HFFc6 (cell line): ENCODE measurements around the gene UQCRH. TPM values are rescaled to one million over a fixed set of nuclear protein-coding genes. Genes with fewer than 3 reads are reported as not detected.

Experiments
- DNase-seq: peaks from one replicate; pipeline ENCODE4 v3.0.0-alpha.2; 2018
- H3K27ac Mint-ChIP-seq: 2 replicates; pipeline ENCODE4 v1.8.0; 2020; ENCODE audit warnings: mild to moderate bottlenecking, mixed read lengths
- H3K27me3 Mint-ChIP-seq: 2 replicates; pipeline ENCODE4 v1.8.0; 2021; ENCODE audit warnings: mild to moderate bottlenecking, moderate library complexity, mixed read lengths; ENCODE audit not compliant: insufficient read depth
- H3K36me3 Mint-ChIP-seq: 2 replicates; pipeline ENCODE4 v1.8.0; 2021; ENCODE audit warnings: low read depth, mixed read lengths
- H3K4me1 Mint-ChIP-seq: 2 replicates; pipeline ENCODE4 v1.8.0; 2020; ENCODE audit warnings: low read depth, mixed read lengths
- H3K4me3 Mint-ChIP-seq: 2 replicates; pipeline ENCODE4 v1.8.0; 2020; ENCODE audit warnings: mild to moderate bottlenecking, moderate library complexity, mixed read lengths
- H3K9me3 Mint-ChIP-seq: 2 replicates; pipeline ENCODE4 v1.8.0; 2020; ENCODE audit warnings: mild to moderate bottlenecking, mixed read lengths
- CTCF ChIP-seq: fragments of 200-600 bp; sonication (generic); IDR thresholded peaks from 2 replicates; pipeline ENCODE4 v1.5.0; 2021; ENCODE audit warnings: antibody characterized with exemption, mild to moderate bottlenecking
- total RNA-seq, 6 experiments: library from RNA; stranded (reverse); fragmentation: NEBNext Ultra II Directional; extraction: Animal tissue kit (Norgen Biotek cat#: 25700); gene quantifications; 2 replicates in 1 of 6; 3 replicates in 5 of 6; pipeline ENCODE4 v1.2.3, GENCODE V29; 2021

UQCRH gene
- total RNA-seq, 6 experiments from 2014 or later: 211 to 274 (median 260) TPM

- Mint-ChIP-seq H3K4me1 (peaks cover 36% of the 10 kb centered on the region), H3K27me3 (peaks cover 4% of the 10 kb centered on the region; the same call in 1 of the 2 replicates), H3K4me3 (peak within 1 kb of the TSS; percentile 99), H3K27ac (peak within 1 kb of the TSS; percentile 100), H3K9me3 (no peaks in the 10 kb centered on the region), H3K36me3 (peaks cover 11% of the 10 kb centered on the region; the same call in 1 of the 2 replicates)
- DNase-seq: peak; percentile 95
- peak; percentile 77 for TF ChIP-seq CTCF
These were observed 37.1 kb downstream of the UQCRH start, which contains the start of gene NSUN4 for GRCh38 chr1:46340404-46341221. Gene NSUN4 (plus strand): TSS chr1:46340807. CDS start chr1:46340827, 20 bp downstream.

GRCh38 chr1:46341222-46342083, 38.0 kb downstream of the UQCRH start:
- DNase-seq: no peak
- Mint-ChIP-seq H3K4me1 (peaks cover 36% of the 10 kb centered on the region), H3K4me3 (peak overlapping the region; percentile 99), H3K27ac (peak overlapping the region; percentile 100), H3K9me3 (no peaks in the 10 kb centered on the region), H3K27me3 (peaks cover 4% of the 10 kb centered on the region; the same call in 1 of the 2 replicates), H3K36me3 (peaks cover 11% of the 10 kb centered on the region; the same call in 1 of the 2 replicates)
- TF ChIP-seq CTCF: no peak

- Mint-ChIP-seq H3K4me1 (peaks cover 36% of the 10 kb centered on the region), H3K27me3 (peaks cover 4% of the 10 kb centered on the region; the same call in 1 of the 2 replicates), H3K36me3 (peaks cover 15% of the 10 kb centered on the region), H3K4me3 (peak overlapping the region; percentile 99), H3K27ac (peak overlapping the region; percentile 100), H3K9me3 (no peaks in the 10 kb centered on the region)
- TF ChIP-seq CTCF: peak; percentile 70
- DNase-seq: peak; percentile 45
These were observed 38.7 kb downstream of the UQCRH start for GRCh38 chr1:46342084-46342656.

GRCh38 chr1:46342677-46343350, 39.3 kb downstream of the UQCRH start:
- no peaks in the 10 kb centered on the region for H3K9me3 Mint-ChIP-seq
- peak overlapping the region; percentile 100 for H3K27ac Mint-ChIP-seq
- peaks cover 4% of the 10 kb centered on the region; the same call in 1 of the 2 replicates for H3K27me3 Mint-ChIP-seq
- no peak for TF ChIP-seq CTCF
- H3K36me3 Mint-ChIP-seq: peaks cover 20% of the 10 kb centered on the region
- H3K4me3 Mint-ChIP-seq: no peak overlapping the region
- DNase-seq: no peak
- H3K4me1 Mint-ChIP-seq: peaks cover 42% of the 10 kb centered on the region

- TF ChIP-seq CTCF: no peak
- no peak for DNase-seq
- Mint-ChIP-seq H3K4me3 (no peak overlapping the region), H3K27me3 (peaks cover 4% of the 10 kb centered on the region; the same call in 1 of the 2 replicates), H3K27ac (peak overlapping the region; percentile 34; the same call in 1 of the 2 replicates), H3K36me3 (peaks cover 24% of the 10 kb centered on the region), H3K4me1 (peaks cover 46% of the 10 kb centered on the region), H3K9me3 (no peaks in the 10 kb centered on the region)
These were observed 39.8 kb downstream of the UQCRH start for GRCh38 chr1:46343351-46343695.
